HG03108 (cell line): ENCODE measurements around the gene PHACTR3.

ENCODE experiments used
- ATAC-seq: cut with Tn5 transposase; IDR thresholded peaks from one replicate; pipeline ENCODE4 v1.9.1; 2021; ENCODE audit warnings: moderate library complexity; ENCODE audit not compliant: unreplicated experiment

PHACTR3 gene

DNA sequence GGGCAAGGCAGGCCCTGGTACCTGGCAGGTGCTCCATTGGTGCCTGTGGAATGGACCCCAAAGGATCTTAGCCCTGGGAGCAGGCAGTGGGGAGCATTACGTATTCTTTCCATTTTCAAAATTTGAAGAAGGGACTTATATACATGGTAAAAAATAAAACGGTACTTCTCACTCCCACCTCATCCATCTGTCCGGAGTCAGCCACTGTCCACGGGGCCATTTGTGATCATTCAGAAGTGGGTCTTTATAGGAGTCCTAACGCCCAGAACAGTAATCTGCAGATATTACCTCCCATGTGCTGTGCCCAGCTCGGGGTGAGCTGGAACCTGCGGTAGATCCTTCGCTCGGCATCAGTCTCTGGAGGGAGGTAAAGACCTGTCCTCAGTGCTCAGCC, 218.7 kb downstream of the PHACTR3 start:
- no peak for ATAC-seq

DNA sequence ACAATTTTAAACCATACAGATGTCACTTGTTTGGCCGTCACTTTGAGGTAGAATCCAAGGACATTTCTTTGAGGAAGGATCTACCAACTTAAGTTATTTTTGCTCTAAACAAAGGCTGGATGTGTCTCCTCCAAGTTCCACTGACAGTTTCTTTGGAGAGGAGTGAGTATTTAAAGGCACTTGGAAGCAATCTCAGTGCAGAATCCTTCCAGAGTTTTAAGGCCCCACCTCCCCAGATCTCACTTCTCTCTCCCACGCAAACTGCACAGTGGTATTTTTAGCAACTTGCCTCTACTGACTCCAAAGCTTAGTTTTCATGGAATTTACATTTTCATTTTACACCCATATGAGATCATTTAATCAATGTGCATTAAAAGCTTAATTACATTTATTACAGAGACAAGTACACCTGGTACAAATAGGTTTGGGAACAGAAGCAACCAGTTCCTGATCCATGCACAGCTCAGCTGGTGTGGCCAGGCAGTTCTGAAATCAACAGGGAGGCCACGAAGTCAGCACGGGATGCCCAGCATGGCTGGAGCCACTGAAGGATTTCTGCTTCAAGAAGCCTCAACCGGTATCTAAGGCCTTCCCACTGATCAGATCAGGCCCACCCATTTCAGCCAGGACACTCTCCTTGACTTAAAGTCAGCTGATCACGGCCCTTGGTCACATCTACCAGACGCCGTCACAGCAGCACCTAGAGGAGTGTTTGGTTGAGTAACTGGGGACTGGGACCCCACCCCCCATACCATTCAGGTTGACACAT, 219.3 kb downstream of the PHACTR3 start:
- no peak for ATAC-seq

DNA sequence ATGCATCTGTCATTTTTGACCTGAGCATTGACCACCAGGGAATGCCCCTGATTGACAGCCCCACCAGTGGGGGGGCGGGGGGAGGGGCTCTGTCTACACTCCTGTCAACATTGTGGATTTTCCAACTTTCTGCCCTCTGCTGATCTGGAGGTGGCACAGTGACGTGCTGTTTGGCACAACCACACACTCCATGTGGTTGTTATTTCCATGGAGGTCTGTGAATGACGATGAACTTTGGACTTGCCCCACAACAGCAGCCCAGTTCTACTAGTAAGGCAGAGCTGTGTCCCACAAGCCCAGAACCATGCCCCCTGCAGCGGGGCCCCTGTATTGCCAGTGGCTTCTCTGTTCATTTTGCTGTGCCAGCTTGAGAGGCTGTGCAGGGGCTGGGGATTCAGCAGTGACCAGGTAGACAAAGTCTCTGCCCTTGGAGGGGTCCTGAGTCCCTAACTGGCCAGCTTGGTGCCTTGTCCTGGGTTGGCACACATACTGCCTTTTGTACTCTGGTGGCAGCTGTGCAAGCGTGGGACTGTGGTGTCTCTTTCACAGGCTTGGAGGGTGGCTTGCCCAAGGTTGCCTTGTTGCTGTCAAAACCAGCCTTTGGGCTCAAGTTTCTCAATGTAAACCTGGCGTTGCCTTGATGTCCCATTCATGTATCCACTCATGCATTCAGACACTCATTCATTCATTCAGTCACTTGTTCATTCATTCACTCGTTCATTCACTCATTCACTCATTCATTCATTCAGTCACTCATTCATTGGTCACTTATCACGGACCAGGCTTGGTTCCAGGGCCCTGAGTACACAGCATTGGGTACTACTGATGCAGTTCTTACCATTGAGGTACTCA, 220.6 kb downstream of the PHACTR3 start:
- no peak for ATAC-seq

DNA sequence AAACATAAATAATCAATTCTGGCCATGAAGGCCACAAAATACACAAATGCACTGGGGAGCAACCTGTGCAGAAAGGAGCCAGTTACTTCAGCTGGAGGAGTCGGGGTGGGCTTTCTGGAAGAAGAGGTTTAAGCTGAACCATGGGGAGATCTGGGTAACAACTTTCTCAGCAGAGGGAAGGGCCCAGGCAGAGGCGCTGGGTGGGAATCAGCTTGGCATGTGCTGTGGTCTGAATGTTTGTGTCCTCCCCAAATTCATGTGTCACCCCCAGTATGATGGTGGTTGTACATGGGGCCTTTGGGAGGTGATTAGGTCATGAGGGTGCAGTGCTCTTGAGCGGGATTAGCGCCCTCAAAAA, 221.2 kb downstream of the PHACTR3 start:
- no peak for ATAC-seq

DNA sequence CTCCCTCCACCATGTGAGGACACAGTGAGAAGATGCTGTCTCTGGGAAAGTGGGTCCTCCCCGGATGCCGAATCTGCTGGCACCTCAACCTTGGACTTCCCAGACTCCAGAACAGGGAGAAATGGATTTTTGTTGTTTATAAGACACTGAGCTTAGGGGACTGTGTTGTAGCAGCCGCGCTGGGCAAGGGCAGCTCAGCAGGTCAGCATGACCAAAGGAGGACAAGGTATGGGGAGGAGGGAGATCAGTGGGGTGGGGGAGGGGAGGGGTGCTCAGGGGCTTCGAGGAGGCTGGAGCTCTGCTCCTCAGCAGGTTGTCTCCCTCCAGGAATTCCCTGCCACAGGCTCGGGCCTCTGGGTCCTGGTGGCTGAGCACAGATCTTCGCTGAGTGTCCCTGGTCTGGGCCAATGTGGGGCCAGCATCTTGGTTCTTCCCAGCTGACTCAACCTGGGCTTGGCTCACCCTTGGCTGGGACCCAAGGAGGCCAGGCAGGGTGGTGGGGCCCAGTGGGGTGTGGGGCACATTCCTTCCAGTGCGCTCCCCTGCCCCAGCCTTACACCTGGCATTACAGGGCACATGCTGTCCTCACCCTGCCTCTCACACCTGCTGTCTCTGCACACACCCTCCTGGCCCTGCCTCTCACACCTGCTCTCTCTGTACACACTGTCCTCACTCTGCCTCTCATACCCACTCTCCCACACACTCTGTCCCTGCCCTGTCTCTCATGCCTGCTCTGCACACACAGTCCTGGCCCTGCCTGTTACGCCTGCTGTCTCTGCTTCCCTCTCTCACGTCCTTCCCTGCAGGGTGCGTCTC, 221.8 kb downstream of the PHACTR3 start:
- ATAC-seq: no peak

DNA sequence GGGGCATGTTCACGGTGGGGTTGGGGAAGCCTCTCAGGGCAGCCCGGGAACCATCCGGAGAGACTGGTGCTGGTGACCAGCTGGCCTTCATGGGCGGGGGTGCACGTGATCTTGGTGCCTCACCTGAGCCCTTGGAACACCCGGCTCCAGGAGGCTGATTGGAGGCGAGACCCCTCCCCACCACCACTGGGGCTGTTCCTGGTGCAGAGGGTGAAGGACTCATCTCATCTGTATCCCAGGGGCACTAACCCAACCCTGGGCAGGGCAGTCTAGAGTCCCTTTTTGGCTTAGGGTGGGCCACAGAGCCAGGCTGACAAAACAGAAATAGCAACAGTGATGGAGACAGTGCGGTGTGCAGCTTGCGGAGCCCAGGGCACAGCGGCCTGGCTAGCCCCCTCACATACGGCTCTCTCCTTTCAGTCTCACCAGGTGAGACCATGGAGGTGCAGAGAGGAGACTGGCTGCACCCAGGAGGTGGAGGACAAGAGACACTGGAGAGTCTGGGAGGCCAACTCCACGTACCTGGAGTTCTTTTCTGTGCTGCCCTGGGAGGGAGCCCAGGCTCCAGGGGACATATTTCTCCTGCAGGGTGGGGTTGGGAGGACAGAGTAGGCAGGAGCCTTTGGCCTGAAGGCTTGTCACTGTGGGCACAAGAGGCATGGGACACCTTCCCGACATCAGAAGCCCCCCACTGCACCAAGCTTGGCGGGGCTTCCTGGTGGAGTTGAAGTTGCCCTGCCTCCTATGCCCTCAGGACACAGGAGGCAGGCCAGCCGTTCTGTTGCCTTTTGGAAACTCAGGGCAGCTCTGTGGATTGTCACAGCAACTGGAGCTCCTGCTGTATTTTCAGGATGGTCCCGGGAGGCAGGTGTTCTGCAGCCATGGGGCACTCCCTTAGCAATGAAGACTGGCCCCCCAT, 223.1 kb downstream of the PHACTR3 start:
- no peak for ATAC-seq

DNA sequence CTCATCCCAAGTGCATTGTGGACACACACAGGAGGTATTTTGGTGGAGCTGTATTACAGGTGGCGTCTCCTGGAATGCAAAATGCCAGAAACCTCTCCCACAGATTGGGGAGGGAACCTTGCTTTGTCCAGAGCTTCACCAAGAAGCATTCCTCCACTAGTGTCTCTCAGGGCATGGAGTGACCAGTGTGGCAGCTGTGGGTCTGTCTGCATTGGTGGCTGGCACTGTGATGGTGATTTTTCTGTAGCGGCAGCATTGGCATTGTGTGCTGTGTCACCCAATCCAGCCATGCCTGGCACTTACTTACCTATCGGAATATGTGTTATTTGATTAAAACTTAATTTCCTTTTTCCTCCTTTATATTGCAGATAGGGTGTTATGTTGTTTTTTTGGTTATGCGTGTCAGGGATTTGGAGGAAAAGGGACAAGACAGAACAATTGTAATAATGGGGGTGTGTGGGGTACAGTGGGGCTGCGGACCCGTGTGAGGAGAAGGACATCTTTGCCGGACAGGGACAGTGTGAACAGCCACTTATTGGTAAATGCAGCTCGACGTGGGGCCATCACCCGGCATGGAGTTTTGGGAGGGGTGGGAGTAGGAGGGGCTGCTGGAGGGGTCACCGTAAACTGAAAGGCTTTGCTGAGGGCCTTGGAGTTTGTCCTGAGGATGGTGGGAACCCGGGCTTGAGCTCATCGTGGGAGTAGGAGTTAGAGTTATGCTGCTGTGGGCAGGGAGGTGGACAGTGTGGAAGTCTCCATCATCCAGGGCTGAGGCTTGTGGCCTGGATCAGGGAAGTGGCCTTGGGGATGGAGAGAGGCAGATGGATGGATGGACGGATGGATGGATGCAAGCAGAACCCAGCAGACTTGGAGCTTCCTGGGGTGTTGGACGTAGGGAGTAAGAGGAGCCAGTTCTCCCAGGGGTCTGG, 224.0 kb downstream of the PHACTR3 start:
- no peak for ATAC-seq

DNA sequence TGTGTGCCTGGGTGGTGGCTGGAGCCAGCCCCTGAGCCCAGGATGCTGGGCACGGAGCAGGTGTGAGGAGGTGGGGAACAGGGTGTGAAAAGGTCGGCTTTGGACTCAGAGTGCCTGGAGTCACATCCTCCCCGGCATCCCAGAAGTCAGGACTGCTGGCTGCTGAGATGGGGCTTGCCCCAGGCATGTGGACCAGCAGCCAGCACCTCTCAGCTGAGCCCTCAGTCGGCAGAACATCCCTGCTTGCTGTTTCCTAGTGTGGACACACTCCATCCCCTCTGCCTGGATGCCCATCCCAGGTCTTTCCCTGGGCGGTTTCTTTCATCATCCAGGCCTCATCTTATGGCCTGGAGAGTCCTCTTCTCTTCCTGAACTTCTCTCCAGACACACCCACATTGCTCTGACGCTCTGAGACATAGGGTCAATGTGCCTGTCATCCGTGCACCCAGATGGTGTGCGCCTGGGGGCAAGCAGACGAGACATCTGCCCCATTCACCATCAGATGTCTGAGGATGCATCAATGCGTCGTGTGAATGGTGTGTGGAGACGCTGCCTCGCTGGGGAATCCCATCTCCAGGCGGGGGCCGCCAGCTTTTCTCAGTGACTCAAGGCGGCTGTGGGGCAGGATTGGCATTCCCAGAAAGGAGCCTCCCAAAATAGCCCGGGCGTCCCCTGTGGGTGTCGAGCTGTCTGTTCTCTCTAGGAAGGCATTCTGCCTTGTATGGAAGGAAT, 224.9 kb downstream of the PHACTR3 start:
- ATAC-seq: no peak

DNA sequence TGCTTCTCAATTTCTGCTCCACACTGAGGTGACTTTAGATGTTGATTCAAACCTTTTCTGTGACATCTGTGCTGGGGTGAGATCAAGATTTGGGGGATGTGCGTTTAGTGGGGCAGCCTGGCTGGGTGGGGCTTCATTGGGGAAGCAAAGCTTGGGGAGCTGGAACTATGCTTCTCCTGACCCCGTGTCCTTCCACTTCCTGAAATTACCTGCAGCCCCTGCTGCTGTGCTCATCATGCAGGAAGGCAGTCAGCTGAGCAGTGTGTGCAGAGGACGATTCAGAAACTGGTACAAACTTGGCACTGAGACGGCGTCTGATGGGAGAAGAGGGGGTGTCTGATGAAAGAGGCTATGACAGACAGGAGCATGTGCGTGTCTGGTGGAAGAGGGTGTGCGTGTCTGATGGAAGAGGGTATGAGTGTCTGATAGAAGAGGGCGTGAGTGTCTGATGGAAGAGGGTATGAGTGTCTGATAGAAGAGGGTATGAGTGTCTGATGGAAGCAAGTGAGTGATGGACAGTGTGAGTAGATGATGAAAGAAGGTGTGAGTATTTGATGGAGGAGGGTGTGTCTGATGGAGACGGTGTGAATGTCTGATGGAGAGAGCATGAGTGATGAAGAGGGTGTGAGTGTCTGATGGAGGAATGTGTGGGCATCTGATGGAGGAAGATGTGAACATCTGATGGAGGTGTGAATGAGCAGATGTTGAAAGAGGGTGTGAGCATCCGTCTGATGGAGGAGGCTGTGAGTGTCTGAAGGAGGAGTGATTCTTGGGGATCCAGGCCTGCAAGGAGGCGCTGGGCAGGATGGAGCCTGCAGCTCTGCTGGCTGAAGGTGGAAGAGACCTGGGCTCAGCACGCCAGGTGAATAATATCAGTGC, 225.7 kb downstream of the PHACTR3 start:
- no peak for ATAC-seq

DNA sequence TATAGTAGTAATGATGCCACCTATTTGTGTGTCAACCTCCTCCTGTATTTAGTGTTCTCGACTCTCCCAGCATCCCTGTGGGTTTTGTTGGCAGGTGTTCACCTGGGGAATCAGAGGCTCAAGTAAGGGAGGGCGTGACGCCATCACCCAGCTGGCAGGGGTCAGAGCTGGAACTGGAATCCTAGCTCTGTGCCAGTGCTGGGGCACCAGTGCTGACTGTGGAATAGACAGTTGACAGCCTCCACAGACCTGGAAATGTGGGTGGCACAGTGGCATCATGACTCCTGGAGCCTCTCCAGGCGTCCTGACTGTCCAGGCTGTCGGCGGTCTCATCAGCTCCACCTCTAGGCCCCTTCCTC, 226.3 kb downstream of the PHACTR3 start:
- no peak for ATAC-seq

DNA sequence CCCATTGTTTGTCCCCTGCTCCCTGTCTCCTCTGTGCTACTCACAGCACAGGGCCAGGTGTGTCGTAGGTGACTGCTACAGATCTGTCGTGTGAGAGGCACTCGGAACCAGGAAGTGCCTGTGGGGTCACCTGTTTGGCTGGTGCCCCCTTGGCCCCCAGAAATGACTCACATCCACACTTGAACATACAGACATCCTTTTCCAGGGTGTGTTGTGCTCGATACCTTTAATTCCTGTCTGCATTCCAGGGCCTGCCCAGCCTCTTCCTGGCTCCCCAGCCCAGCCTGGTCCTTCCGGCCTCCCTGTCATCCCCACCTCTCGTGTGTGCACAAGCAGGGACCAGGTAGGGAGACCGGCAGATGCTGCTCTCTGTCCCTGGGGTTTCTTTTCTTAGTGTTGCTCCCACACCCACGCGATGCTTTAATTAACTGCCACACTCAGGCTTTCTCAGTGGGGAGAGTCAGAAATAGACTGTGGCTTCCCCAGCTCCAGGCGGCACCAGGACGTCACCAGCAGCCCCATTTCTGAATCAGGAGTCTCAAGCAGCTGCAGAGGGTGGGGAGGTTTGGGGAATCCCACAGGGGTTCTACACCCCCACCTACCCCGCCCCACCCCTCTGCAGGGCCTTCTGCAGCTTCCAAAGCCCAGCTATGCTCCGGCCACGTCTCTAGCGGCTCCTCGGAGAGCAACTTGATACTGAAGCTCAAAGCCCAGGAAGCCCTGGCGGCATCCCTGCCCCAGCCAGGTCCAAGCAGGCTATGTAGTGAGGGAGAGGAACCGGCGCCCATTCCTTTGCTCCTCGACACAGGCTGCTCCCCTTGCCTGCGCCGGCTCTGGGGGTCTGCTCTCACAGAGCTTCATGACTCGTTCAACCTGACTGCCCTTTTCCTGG, 226.9 kb downstream of the PHACTR3 start:
- ATAC-seq: no peak

DNA sequence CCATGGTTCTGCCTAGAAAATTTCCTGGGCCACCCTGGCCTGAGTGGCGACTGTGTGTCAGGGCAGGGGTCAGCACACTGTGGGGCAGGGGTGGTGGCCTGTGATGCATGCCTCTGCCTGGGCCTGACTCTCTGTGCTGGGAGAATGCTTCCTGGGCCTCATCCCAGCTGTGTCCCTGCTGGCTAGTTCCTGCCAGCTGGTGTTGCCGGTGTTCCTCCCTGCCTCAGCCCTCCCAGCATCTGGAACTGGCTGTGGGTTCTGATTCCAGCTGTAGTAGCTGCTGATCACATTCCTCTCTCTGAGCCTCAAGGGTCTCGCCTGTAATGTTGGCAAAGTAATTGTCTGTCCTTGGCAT, 227.6 kb downstream of the PHACTR3 start:
- ATAC-seq: no peak

DNA sequence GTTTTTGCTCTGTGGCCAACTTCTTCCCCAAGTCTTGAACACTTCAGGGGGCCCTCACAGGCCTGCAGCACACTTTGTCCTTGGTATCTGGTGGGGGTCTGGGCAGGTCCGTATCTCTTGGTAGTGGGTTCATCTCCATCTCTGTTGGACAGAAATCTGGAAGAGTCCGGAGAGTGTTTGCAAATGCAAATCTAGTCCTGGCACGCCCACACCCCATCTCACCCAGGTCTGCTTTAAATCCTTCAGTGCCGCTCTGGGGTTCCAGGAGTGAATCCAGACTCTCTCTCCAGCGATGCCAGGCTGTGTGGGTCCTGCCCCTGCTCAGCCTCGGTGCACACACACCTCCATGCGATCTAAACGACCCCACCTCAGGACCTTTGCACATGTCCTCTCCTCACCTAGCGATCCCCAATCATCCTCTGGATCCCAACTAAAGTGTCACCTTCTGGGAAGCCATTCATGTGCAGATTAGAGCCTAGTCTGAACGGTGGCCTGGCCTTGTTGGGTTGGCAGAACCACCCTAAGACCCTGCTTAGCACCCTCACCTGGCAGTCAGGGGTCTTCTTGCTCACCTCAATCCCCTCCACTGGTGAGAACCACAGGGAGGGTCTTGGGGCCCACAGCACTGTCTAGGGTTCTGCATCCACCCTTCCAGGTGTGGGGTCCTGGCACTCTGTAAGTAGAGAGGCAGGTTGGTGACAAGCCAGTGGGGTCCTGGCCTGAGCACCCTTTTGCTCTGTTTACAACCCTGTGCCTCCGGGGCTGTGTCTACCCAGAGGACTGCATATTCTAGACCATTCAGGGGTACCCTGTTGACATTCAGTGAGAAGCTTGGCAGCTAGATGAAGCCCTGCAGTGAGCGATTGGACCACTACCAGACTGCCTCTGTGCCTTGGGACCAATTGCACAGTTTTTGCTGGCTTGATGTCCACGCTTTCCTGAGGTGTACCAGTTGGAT, 228.3 kb downstream of the PHACTR3 start:
- ATAC-seq: no peak

DNA sequence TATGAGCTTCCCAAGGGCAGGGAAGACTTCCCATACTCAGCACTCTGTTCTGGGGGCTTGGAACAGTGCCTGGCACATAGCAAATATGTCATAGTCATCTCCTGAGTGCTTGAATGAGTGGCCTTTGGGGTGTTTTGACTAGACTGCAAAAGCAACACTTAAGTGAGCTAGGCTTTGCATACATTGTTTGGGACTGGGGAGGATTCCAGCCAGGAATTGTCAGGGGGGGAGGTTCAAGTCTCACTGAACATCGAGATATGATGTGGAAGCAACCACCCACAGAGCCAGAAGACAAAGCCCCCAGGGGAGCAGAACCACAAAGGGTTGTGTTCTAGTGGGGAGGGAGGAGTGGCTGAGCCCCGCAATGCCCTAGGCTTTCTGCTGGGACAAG, 230.7 kb downstream of the PHACTR3 start:
- no peak for ATAC-seq

DNA sequence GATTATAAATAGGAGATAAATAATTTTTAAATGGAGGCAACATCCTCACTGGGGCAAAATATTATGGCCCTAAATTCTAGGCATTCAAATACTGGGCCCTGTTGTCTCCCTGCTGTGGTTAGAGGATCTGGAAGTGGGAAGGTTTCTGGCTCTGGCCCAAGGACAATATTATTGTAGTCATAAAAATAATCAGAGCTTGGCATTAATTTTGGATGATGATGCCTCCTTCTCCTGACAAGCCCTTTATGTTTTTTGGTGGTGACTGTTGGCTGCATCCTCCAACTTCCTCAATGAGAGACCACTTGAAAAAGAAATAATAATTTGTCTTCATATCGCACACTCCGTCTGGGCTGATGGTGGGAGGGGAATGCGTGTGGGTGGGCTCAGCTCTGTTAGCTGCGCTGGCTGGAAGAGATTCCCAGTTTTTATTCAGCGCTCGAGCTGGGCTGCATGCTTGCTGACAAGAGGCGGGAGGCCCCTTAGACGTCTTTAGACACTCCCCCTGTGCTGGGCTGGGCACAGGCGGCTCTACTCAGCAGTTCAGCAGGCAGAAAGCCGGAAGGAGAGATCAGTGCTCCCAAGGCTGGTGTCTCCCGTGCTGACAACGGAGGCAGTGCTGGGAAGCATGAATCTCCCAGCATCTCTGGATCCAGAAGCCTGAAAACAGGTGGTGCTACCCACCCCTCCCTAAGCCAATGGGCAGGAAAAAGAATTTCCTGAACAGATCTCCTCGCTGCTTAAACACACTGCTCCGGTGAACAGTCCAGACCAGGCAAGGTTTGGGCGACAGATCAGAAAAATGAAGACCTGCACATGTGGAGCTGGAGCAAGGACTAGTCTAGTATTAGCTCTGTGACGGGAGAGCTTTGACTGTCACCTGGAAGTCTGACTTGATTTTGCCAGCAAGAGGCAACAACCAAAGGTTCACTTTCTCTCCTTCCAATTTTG, 231.4 kb downstream of the PHACTR3 start:
- no peak for ATAC-seq
